Gastroesophageal sphincter (tissue), 2 donors: Measurements from ENCODE around the gene DUSP9.
"Not testable (repeated sequence)": the region's sequence is repeated elsewhere in the genome, so short reads cannot be mapped to it uniquely, and the experiment has no call there.

Experiments used
- EP300 ChIP-seq: sonication (generic); formaldehyde crosslinking; IDR thresholded peaks from one replicate; pipeline ENCODE4 v1.6.1; 2017; ENCODE audit warnings: antibody characterized with exemption, mild to moderate bottlenecking
- POLR2AphosphoS5 ChIP-seq: sonication (generic); formaldehyde crosslinking; IDR thresholded peaks from one replicate; pipeline ENCODE4 v1.6.1; 2017; ENCODE audit warnings: antibody characterized with exemption

- TF ChIP-seq POLR2AphosphoS5, EP300: not testable (repeated sequence)
Observed at GRCh38 chrX:153699210-153699783, 52.3 kb downstream of the DUSP9 start.
